ENCODE measurements around the gene RMDN2.
"Not testable (repeated sequence)": the region's sequence is repeated elsewhere in the genome, so short reads cannot be mapped to it uniquely, and the experiment has no call there.

GRCh38 chr2:37937568-37937967, 12.5 kb downstream of the RMDN2 start:
- TF ChIP-seq, protein P1, sequence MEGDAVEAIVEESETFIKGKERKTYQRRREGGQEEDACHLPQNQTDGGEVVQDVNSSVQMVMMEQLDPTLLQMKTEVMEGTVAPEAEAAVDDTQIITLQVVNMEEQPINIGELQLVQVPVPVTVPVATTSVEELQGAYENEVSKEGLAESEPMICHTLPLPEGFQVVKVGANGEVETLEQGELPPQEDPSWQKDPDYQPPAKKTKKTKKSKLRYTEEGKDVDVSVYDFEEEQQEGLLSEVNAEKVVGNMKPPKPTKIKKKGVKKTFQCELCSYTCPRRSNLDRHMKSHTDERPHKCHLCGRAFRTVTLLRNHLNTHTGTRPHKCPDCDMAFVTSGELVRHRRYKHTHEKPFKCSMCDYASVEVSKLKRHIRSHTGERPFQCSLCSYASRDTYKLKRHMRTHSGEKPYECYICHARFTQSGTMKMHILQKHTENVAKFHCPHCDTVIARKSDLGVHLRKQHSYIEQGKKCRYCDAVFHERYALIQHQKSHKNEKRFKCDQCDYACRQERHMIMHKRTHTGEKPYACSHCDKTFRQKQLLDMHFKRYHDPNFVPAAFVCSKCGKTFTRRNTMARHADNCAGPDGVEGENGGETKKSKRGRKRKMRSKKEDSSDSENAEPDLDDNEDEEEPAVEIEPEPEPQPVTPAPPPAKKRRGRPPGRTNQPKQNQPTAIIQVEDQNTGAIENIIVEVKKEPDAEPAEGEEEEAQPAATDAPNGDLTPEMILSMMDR (IDR thresholded peaks at IDR 0.05; ENCODE audit: low read length), result not testable (repeated sequence)
- TF ChIP-seq EZH2 (IDR thresholded peaks at IDR 0.05; ENCODE audit: borderline replicate concordance, low read length), result not testable (repeated sequence)
